Measurements from ENCODE around the gene DENND10.

GRCh38 chr10:119098576-119098975, 5.3 kb upstream of the DENND10 start:
- TF ChIP-seq POLR2A (IDR thresholded peaks at IDR 0.05; ENCODE audit: low read depth, low read length) (no peak), SPI1 (IDR thresholded peaks at IDR 0.05; ENCODE audit: low read depth, low read length) (no peak), TAF1 (IDR thresholded peaks at IDR 0.05; ENCODE audit: low read depth, low read length) (no peak), POLR2AphosphoS5 (IDR thresholded peaks at IDR 0.05; ENCODE audit: low read depth, low read length) (no peak), POU2F2 (IDR thresholded peaks at IDR 0.05; ENCODE audit: low read depth, low read length) (no peak)

Measured in GM12891 (cell line).